GM12878 (cell line): ENCODE data around the gene SCIN. TPM values are rescaled to one million over a fixed set of nuclear protein-coding genes. Genes with fewer than 3 reads are reported as not detected.

Experiments
- CBX3 ChIP-seq: fragments of 200-600 bp; sonication (generic); IDR thresholded peaks from 2 replicates; pipeline ENCODE4 v1.6.1; 2016; ENCODE audit warnings: low read depth, borderline replicate concordance
- EGR1 ChIP-seq, 2 experiments: IDR thresholded peaks; 1 replicate in 1 of 2; 2 replicates in 1 of 2; pipeline ENCODE4 v1.6.1; 2011 to 2012; ENCODE audit warnings: low read depth in 2 of 2, low read length in 2 of 2, borderline replicate concordance in 1 of 2, mild to moderate bottlenecking in 1 of 2, moderate library complexity in 1 of 2
- IKZF1 ChIP-seq: fragments of 450-650 bp; conservative IDR thresholded peaks from 2 replicates; pipeline ENCODE4 v1.6.1; 2017; ENCODE audit warnings: antibody characterized with exemption, mild to moderate bottlenecking
- MTA3 ChIP-seq: IDR thresholded peaks from 2 replicates; pipeline ENCODE4 v1.6.1; 2012; ENCODE audit warnings: low read length, inconsistent platforms, borderline replicate concordance
- POU2F2 ChIP-seq: IDR thresholded peaks from 3 replicates; pipeline ENCODE4 v1.6.1; 2011; ENCODE audit warnings: low read depth, mild to moderate bottlenecking, low read length, borderline replicate concordance
- RUNX3 ChIP-seq: IDR thresholded peaks from 2 replicates; pipeline ENCODE4 v1.6.1; 2012; ENCODE audit warnings: low read length, inconsistent platforms
- STAT3 ChIP-seq: IDR thresholded peaks from 2 replicates; pipeline ENCODE4 v1.6.1; 2011; ENCODE audit warnings: low read depth, low read length, improper control_type of control experiment
- ZNF384 ChIP-seq: IDR thresholded peaks from 2 replicates; pipeline ENCODE4 v1.6.1; 2012; ENCODE audit warnings: low read depth, mild to moderate bottlenecking, low read length, improper control_type of control experiment, borderline replicate concordance
- polyA plus RNA-seq, 11 experiments: library from polyadenylated mRNA; depleted of rRNA in 4 of 11; unstranded in 6 of 11; stranded (reverse) in 5 of 11; fragments of >200 nt; fragmentation: Nextera tagmentation in 4 of 11; fragmentation: Illumina TruSeq in 1 of 11; extraction: Ambion mirVana in 4 of 11; extraction: Trizol in 1 of 11; gene quantifications; 1 replicate in 1 of 11; 2 replicates in 10 of 11; pipeline versions ENCODE4 v1.2.1 to v1.2.3, GENCODE V29; 2011 to 2016; ENCODE audit warnings: inconsistent platforms in 2 of 11, missing spikeins in 2 of 11, low read depth in 1 of 11
- total RNA-seq, 4 experiments: library from RNA; depleted of rRNA in 3 of 4; stranded (reverse); fragments of >200 nt in 3 of 4; fragmentation: Illumina TruSeq in 1 of 4; extraction: Trizol in 1 of 4; gene quantifications; 2 replicates each; pipeline versions ENCODE4 v1.2.1 to v1.2.3, GENCODE V29; 2013 to 2021
- TF ChIP-seq, protein P1 (sequence below): fragments of 450-650 bp; formaldehyde crosslinking; IDR thresholded peaks from 2 replicates; pipeline ENCODE4 v1.4.0; 2020; ENCODE audit warnings: mild to moderate bottlenecking, moderate library complexity
- TF ChIP-seq, protein P2 (sequence below): IDR thresholded peaks from 2 replicates; pipeline ENCODE4 v1.6.1; 2012; ENCODE audit warnings: low read depth, low read length, improper control_type of control experiment
- TF ChIP-seq, protein P3 (sequence below), 3 experiments: IDR thresholded peaks in 2 of 3; conservative IDR thresholded peaks in 1 of 3; 2 replicates each; pipeline ENCODE4 v1.5.1; 2011; ENCODE audit warnings: low read depth in 3 of 3, low read length in 3 of 3, mild to moderate bottlenecking in 3 of 3, control low read depth in 2 of 3, moderate library complexity in 2 of 3, inconsistent platforms in 1 of 3, mixed read lengths in 1 of 3; ENCODE audit not compliant: control insufficient read depth in 2 of 3, insufficient read depth in 1 of 3; ENCODE audit errors: extremely low read depth in 1 of 3
- TF ChIP-seq, protein P4 (sequence below): fragments of 450-650 bp; IDR thresholded peaks from 2 replicates; pipeline ENCODE4 v1.6.1; 2017; ENCODE audit warnings: mild to moderate bottlenecking, low read depth, inconsistent platforms; ENCODE audit not compliant: poor library complexity, severe bottlenecking

SCIN gene
- total and polyA plus RNA-seq, 10 of the 15 experiments (the other 5 are each of a cell fraction or from before 2014, with no cell fraction given) = 0.23 to 2.1 (median 1.0) TPM

DNA sequence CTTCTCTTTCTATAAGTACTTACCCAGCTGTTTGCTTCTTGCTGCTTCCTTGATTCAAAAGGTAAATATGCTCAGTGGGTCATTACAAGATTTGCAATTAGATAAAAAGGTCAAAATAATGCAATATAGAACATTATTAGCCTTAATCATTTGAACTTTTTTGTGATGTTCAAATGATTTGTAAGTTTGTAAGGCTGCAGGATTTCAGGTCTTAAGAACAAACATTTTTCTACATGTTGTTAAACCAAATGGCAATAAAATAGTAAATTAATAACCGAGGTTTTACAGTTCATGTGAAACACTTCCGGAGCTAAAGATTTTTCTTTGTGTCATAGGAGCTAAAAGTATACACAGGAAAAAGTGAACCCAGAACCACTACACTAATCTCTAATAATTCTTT is 16.2 kb upstream of the SCIN start (continued):
- TF ChIP-seq, protein P1, sequence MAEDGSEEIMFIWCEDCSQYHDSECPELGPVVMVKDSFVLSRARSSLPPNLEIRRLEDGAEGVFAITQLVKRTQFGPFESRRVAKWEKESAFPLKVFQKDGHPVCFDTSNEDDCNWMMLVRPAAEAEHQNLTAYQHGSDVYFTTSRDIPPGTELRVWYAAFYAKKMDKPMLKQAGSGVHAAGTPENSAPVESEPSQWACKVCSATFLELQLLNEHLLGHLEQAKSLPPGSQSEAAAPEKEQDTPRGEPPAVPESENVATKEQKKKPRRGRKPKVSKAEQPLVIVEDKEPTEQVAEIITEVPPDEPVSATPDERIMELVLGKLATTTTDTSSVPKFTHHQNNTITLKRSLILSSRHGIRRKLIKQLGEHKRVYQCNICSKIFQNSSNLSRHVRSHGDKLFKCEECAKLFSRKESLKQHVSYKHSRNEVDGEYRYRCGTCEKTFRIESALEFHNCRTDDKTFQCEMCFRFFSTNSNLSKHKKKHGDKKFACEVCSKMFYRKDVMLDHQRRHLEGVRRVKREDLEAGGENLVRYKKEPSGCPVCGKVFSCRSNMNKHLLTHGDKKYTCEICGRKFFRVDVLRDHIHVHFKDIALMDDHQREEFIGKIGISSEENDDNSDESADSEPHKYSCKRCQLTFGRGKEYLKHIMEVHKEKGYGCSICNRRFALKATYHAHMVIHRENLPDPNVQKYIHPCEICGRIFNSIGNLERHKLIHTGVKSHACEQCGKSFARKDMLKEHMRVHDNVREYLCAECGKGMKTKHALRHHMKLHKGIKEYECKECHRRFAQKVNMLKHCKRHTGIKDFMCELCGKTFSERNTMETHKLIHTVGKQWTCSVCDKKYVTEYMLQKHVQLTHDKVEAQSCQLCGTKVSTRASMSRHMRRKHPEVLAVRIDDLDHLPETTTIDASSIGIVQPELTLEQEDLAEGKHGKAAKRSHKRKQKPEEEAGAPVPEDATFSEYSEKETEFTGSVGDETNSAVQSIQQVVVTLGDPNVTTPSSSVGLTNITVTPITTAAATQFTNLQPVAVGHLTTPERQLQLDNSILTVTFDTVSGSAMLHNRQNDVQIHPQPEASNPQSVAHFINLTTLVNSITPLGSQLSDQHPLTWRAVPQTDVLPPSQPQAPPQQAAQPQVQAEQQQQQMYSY = no peak
- no peak for TF ChIP-seq EGR1 (IDR thresholded peaks at IDR 0.05; ENCODE audit: borderline replicate concordance in 1 of 2, low read depth in 2 of 2, low read length in 2 of 2)
- TF ChIP-seq ZNF384 = no peak
- TF ChIP-seq IKZF1 = no peak
- TF ChIP-seq, protein P2, sequence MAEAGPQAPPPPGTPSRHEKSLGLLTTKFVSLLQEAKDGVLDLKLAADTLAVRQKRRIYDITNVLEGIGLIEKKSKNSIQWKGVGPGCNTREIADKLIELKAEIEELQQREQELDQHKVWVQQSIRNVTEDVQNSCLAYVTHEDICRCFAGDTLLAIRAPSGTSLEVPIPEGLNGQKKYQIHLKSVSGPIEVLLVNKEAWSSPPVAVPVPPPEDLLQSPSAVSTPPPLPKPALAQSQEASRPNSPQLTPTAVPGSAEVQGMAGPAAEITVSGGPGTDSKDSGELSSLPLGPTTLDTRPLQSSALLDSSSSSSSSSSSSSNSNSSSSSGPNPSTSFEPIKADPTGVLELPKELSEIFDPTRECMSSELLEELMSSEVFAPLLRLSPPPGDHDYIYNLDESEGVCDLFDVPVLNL = no peak
- no peak for TF ChIP-seq POU2F2
- TF ChIP-seq RUNX3 = no peak
- no peak for TF ChIP-seq MTA3
- TF ChIP-seq, protein P3, sequence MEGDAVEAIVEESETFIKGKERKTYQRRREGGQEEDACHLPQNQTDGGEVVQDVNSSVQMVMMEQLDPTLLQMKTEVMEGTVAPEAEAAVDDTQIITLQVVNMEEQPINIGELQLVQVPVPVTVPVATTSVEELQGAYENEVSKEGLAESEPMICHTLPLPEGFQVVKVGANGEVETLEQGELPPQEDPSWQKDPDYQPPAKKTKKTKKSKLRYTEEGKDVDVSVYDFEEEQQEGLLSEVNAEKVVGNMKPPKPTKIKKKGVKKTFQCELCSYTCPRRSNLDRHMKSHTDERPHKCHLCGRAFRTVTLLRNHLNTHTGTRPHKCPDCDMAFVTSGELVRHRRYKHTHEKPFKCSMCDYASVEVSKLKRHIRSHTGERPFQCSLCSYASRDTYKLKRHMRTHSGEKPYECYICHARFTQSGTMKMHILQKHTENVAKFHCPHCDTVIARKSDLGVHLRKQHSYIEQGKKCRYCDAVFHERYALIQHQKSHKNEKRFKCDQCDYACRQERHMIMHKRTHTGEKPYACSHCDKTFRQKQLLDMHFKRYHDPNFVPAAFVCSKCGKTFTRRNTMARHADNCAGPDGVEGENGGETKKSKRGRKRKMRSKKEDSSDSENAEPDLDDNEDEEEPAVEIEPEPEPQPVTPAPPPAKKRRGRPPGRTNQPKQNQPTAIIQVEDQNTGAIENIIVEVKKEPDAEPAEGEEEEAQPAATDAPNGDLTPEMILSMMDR (IDR thresholded peaks at IDR 0.05 in 2 of 3, conservative IDR thresholded peaks at IDR 0.05 in 1 of 3; ENCODE audit: control insufficient read depth in 2 of 3, extremely low read depth in 1 of 3, insufficient read depth in 1 of 3, low read depth in 3 of 3, low read length in 3 of 3) = no peak
- TF ChIP-seq STAT3 = no peak
- no peak for TF ChIP-seq CBX3
- TF ChIP-seq, protein P4, sequence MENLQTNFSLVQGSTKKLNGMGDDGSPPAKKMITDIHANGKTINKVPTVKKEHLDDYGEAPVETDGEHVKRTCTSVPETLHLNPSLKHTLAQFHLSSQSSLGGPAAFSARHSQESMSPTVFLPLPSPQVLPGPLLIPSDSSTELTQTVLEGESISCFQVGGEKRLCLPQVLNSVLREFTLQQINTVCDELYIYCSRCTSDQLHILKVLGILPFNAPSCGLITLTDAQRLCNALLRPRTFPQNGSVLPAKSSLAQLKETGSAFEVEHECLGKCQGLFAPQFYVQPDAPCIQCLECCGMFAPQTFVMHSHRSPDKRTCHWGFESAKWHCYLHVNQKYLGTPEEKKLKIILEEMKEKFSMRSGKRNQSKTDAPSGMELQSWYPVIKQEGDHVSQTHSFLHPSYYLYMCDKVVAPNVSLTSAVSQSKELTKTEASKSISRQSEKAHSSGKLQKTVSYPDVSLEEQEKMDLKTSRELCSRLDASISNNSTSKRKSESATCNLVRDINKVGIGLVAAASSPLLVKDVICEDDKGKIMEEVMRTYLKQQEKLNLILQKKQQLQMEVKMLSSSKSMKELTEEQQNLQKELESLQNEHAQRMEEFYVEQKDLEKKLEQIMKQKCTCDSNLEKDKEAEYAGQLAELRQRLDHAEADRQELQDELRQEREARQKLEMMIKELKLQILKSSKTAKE = no peak
